ENCODE data around the gene GTF2I. TPM values are rescaled to one million over a fixed set of nuclear protein-coding genes. Genes with fewer than 3 reads are reported as not detected.
"Not testable (repeated sequence)": the region's sequence is repeated elsewhere in the genome, so short reads cannot be mapped to it uniquely, and the experiment has no call there.

GTF2I gene
- total RNA-seq, 1 donor from 2014 or later, result 312 TPM

GRCh38 chr7:74788369-74789150, 131.0 kb downstream of the GTF2I start:
- not testable (repeated sequence) for H3K27me3 Mint-ChIP-seq (ENCODE audit: unreplicated experiment); H3K4me3 Mint-ChIP-seq (ENCODE audit: unreplicated experiment); H3K9me3 Mint-ChIP-seq (ENCODE audit: unreplicated experiment); H3K27ac Mint-ChIP-seq (ENCODE audit: unreplicated experiment); H3K36me3 Mint-ChIP-seq (ENCODE audit: low read depth, unreplicated experiment); H3K4me1 Mint-ChIP-seq (ENCODE audit: unreplicated experiment)
- DNase-seq (ENCODE audit: low spot score), result peak; percentile 93

- DNase-seq (ENCODE audit: low spot score); H3K9me3 Mint-ChIP-seq (ENCODE audit: unreplicated experiment); H3K4me1 Mint-ChIP-seq (ENCODE audit: unreplicated experiment); H3K36me3 Mint-ChIP-seq (ENCODE audit: low read depth, unreplicated experiment); H3K27ac Mint-ChIP-seq (ENCODE audit: unreplicated experiment); H3K4me3 Mint-ChIP-seq (ENCODE audit: unreplicated experiment); H3K27me3 Mint-ChIP-seq (ENCODE audit: unreplicated experiment): not testable (repeated sequence)
Measured at GRCh38 chr7:74789200-74789736, 131.8 kb downstream of the GTF2I start.

GRCh38 chr7:74797848-74798622, 140.5 kb downstream of the GTF2I start:
- H3K4me3 Mint-ChIP-seq (ENCODE audit: unreplicated experiment); H3K4me1 Mint-ChIP-seq (ENCODE audit: unreplicated experiment); H3K27me3 Mint-ChIP-seq (ENCODE audit: unreplicated experiment); H3K9me3 Mint-ChIP-seq (ENCODE audit: unreplicated experiment); H3K36me3 Mint-ChIP-seq (ENCODE audit: low read depth, unreplicated experiment); H3K27ac Mint-ChIP-seq (ENCODE audit: unreplicated experiment); DNase-seq (ENCODE audit: low spot score): not testable (repeated sequence)

GRCh38 chr7:74798644-74799043, 141.1 kb downstream of the GTF2I start:
- not testable (repeated sequence) for H3K27ac Mint-ChIP-seq (ENCODE audit: unreplicated experiment); H3K4me3 Mint-ChIP-seq (ENCODE audit: unreplicated experiment); DNase-seq (ENCODE audit: low spot score); H3K27me3 Mint-ChIP-seq (ENCODE audit: unreplicated experiment); H3K9me3 Mint-ChIP-seq (ENCODE audit: unreplicated experiment); H3K4me1 Mint-ChIP-seq (ENCODE audit: unreplicated experiment); H3K36me3 Mint-ChIP-seq (ENCODE audit: low read depth, unreplicated experiment)

Other genes starting within 250 kb of the GTF2I start
- 32.6 TPM for gene GTF2IRD1, start 203.8 kb upstream of the GTF2I start, total RNA-seq (ENCODE audit: unreplicated experiment)
- gene NCF1, start 116.3 kb downstream of the GTF2I start, total RNA-seq (ENCODE audit: unreplicated experiment), result 0.80 TPM
- 3.9 TPM for gene GTF2IRD2, start 193.9 kb downstream of the GTF2I start, total RNA-seq (ENCODE audit: unreplicated experiment)